HepG2 (cell line): Measurements from ENCODE around the gene RPS6KC1.

Experiments used
- CTCF ChIP-seq: sonication (generic); formaldehyde crosslinking; IDR thresholded peaks from 2 replicates; pipeline ENCODE4 v1.5.0; 2020; ENCODE audit warnings: mild to moderate bottlenecking, missing genetic modification reagents, moderate library complexity
- EP300 ChIP-seq, 3 experiments: sonication (generic) in 1 of 3; formaldehyde crosslinking in 1 of 3; IDR thresholded peaks; 2 replicates each; pipeline versions ENCODE4 v1.5.1 to v1.6.1; 2011 to 2020; ENCODE audit warnings: low read depth in 2 of 3, low read length in 2 of 3, borderline replicate concordance in 1 of 3, improper control_type of control experiment in 1 of 3, mild to moderate bottlenecking in 1 of 3, missing genetic modification reagents in 1 of 3, moderate library complexity in 1 of 3
- EZH2 ChIP-seq: conservative IDR thresholded peaks from 2 replicates; pipeline ENCODE4 v1.6.1; 2012; ENCODE audit warnings: mild to moderate bottlenecking, low read depth, low read length, moderate library complexity
- JUND ChIP-seq: sonication (generic); formaldehyde crosslinking; IDR thresholded peaks from 2 replicates; pipeline ENCODE4 v1.8.0; 2022; ENCODE audit warnings: mild to moderate bottlenecking, missing genetic modification reagents
- NR2F2 ChIP-seq: IDR thresholded peaks from 2 replicates; pipeline ENCODE4 v1.6.1; 2012; ENCODE audit warnings: low read depth, inconsistent platforms, borderline replicate concordance
- PBX2 ChIP-seq: IDR thresholded peaks from 2 replicates; pipeline ENCODE4 v1.6.1; 2016; ENCODE audit warnings: control low read depth
- SYNCRIP ChIP-seq: fragments of 200-400 bp; formaldehyde crosslinking; IDR thresholded peaks from 2 replicates; pipeline ENCODE4 v1.6.1; 2018; ENCODE audit warnings: mild to moderate bottlenecking, low read depth, low read length; ENCODE audit not compliant: insufficient read depth
- ZBTB1 ChIP-seq: sonication (generic); formaldehyde crosslinking; IDR thresholded peaks from 2 replicates; pipeline ENCODE4 v1.4.0; 2020; ENCODE audit warnings: missing genetic modification reagents, borderline replicate concordance
- TF ChIP-seq, protein P1 (sequence below): sonication (generic); formaldehyde crosslinking; IDR thresholded peaks from 2 replicates; pipeline ENCODE4 v1.4.0; 2020; ENCODE audit warnings: missing genetic modification reagents, borderline replicate concordance

DNA sequence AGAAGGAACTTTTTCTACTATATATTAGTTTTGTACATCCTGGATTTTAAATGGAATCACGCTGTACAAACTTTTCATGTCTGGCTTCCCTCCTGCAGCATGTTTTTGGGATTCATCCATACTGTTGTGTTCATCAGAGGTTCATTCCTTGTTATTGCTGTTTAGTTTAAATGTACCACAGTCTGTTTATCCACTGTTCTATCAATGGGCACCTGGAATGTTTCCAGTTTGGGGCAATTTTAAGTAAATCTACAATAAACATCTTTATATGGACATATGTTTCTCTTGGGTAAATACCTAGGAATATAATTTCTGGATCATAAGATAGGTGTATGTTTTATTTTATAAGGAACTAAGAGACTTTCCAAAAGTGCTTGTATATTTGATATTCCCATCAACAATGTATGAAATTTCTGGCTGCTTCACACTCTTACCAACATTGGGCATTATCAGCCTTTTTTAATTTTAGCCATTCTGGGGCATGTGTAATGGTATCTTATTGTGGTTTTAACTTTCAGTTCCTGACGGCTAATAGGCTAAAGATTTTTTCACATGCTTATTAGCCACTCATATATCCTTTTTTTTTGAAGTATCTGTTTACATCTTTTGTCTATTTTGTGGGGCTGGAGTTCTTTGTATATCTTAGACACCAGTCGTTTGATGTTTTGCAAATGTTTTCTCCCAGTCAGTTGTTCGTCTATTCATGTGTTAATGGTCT is 48.8 kb downstream of the RPS6KC1 start:
- TF ChIP-seq CTCF (CRISPR knock-in tag) (no peak), SYNCRIP (no peak), ZBTB1 (CRISPR knock-in tag) (no peak), JUND (CRISPR knock-in tag) (no peak), PBX2 (CRISPR knock-in tag) (no peak), EZH2 (no peak), NR2F2 (no peak), EP300 (IDR thresholded peaks at IDR 0.05; ENCODE audit: low read depth in 2 of 2, low read length in 2 of 2) (no peak), EP300 (CRISPR knock-in tag; IDR thresholded peaks at IDR 0.05; ENCODE audit: borderline replicate concordance) (no peak)
- TF ChIP-seq, protein P1, sequence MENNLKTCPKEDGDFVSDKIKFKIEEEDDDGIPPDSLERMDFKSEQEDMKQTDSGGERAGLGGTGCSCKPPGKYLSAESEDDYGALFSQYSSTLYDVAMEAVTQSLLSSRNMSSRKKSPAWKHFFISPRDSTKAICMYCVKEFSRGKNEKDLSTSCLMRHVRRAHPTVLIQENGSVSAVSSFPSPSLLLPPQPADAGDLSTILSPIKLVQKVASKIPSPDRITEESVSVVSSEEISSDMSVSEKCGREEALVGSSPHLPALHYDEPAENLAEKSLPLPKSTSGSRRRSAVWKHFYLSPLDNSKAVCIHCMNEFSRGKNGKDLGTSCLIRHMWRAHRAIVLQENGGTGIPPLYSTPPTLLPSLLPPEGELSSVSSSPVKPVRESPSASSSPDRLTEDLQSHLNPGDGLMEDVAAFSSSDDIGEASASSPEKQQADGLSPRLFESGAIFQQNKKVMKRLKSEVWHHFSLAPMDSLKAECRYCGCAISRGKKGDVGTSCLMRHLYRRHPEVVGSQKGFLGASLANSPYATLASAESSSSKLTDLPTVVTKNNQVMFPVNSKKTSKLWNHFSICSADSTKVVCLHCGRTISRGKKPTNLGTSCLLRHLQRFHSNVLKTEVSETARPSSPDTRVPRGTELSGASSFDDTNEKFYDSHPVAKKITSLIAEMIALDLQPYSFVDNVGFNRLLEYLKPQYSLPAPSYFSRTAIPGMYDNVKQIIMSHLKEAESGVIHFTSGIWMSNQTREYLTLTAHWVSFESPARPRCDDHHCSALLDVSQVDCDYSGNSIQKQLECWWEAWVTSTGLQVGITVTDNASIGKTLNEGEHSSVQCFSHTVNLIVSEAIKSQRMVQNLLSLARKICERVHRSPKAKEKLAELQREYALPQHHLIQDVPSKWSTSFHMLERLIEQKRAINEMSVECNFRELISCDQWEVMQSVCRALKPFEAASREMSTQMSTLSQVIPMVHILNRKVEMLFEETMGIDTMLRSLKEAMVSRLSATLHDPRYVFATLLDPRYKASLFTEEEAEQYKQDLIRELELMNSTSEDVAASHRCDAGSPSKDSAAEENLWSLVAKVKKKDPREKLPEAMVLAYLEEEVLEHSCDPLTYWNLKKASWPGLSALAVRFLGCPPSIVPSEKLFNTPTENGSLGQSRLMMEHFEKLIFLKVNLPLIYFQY (CRISPR knock-in tag), result no peak
